Measurements from ENCODE around the gene UNC93B1.

DNA sequence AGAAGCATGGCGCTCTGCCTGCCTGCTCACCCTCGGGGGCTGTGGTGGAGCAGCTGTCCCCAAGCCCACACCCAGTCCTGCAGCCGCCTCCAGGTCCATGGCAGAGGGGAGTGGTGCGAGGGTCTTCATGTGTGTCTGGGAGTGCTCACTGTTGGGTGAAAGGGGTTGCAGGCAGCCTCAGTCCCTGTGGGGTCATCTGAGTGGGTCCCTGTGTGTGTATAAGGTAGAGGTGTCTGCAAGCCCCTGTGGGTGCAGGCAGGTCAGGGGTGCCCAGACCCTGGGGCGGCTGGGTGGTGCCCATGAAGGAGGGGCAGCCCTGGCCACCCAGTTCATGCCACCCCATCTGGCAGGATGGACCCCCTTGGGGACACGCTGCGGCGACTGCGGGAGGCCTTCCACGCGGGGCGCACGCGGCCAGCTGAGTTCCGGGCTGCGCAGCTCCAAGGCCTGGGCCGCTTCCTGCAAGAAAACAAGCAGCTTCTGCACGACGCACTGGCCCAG, 11.1 kb upstream of the UNC93B1 start:
- peak; percentile 9 for TF ChIP-seq POLR2A (IDR thresholded peaks at IDR 0.05; ENCODE audit: low read length)
- TF ChIP-seq GATA1 (IDR thresholded peaks at IDR 0.05; ENCODE audit: low read depth, low read length): no peak

All from erythroblast (primary cell).